Measurements from ENCODE around the gene DLG2.

DLG2 gene

DNA sequence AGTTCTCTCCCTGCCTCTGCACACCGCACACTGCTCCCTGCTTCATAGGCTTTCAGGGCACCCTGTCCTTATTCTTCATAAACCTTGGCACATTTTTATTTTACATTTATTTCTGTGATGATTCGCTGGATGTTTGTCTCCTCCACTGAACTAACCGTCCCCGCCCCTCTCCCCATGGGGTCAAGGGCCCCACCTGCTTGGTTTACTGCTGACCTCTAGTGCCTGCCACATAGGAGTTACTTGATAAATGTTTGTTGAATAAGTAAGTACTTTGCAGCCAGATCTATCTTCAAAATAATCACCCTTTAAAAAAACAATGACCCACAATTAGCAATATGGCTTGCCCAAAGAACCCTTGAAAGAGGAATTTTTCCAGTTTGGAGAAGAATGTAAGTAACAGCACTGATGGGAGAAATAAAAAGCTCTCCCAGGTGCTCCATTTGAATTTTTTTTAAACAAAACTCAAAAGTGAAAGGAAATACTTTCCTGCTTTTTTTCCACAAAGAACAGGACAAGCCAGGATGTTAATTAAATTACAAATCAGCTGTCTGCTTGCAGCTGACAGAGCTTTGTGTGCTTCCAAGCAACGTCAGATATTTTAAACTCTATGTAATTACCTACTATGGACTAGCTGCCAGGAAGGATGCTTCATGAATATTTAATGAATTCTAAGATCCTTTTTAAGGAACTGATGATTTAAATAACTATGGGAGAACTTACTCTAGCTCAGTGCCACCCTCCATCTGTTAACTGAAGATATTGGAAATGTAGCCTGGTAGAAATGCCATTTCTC lies 1083.6 kb downstream of the DLG2 start:
- peaks cover 41% of the 10 kb centered on the region for H3K4me1 ChIP-seq (ENCODE audit: insufficient read depth, low read length, severe bottlenecking)
- H2AFZ ChIP-seq (ENCODE audit: low read length) = no peak overlapping the region
- no peaks in the 10 kb centered on the region for H4K20me1 ChIP-seq (ENCODE audit: insufficient read depth, low read length)
- H3K79me2 ChIP-seq (ENCODE audit: insufficient read depth, low read length) = no peaks in the 10 kb centered on the region
- H3K36me3 ChIP-seq (ENCODE audit: insufficient read depth, low read length) = no peaks in the 10 kb centered on the region
- H3K4me3 ChIP-seq (ENCODE audit: low read depth, low read length, poor library complexity, severe bottlenecking) = no peak overlapping the region
- TF ChIP-seq EZH2 (IDR thresholded peaks at IDR 0.05; ENCODE audit: borderline replicate concordance, low read length) = no peak
- TF ChIP-seq, protein P1, sequence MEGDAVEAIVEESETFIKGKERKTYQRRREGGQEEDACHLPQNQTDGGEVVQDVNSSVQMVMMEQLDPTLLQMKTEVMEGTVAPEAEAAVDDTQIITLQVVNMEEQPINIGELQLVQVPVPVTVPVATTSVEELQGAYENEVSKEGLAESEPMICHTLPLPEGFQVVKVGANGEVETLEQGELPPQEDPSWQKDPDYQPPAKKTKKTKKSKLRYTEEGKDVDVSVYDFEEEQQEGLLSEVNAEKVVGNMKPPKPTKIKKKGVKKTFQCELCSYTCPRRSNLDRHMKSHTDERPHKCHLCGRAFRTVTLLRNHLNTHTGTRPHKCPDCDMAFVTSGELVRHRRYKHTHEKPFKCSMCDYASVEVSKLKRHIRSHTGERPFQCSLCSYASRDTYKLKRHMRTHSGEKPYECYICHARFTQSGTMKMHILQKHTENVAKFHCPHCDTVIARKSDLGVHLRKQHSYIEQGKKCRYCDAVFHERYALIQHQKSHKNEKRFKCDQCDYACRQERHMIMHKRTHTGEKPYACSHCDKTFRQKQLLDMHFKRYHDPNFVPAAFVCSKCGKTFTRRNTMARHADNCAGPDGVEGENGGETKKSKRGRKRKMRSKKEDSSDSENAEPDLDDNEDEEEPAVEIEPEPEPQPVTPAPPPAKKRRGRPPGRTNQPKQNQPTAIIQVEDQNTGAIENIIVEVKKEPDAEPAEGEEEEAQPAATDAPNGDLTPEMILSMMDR (IDR thresholded peaks at IDR 0.05; ENCODE audit: low read length) = peak; percentile 48
- H3K9ac ChIP-seq (ENCODE audit: low read length) = no peak overlapping the region
- no peaks in the 10 kb centered on the region for H3F3A ChIP-seq (ENCODE audit: insufficient read depth, low read length)
- no peak overlapping the region; the same call in 1 of the 2 replicates for H3K4me2 ChIP-seq (ENCODE audit: low read length)
- H3K27ac ChIP-seq (ENCODE audit: low read depth, low read length, poor library complexity, severe bottlenecking) = peak overlapping the region; percentile 42
- no peaks in the 10 kb centered on the region for H3K9me2 ChIP-seq (ENCODE audit: low read depth, low read length)
- no peaks in the 10 kb centered on the region for H3K27me3 ChIP-seq (ENCODE audit: insufficient read depth, low read length)
- no peaks in the 10 kb centered on the region for H3K9me3 ChIP-seq (ENCODE audit: low read length)

DNA sequence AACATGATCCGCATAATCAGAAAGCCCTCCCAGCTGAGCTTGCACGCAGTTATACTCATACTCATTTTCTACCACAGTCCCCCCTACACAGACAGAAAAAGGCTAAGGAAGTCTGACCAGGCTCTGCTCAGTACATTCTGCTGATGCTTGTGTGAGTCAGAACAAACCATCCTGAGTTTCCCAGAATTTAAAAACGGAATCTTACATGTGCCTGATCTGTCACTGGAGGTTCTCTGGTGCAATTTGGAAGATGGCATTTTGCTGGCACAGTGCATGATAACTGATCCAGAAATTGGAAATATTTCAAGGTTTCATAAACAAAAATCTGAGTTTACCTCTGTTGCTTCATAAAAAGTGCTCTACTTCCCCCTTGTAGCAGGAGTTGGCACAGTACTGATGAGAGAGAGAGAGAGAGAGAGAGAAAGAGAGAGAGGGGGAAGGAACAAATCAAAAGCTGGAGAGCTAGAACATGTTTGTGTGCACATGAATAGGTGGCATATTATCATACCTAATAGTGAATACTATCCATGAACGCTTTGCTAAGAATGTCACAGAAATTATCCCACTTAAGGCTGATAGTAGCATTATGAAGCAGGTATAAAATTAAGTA lies 1085.3 kb downstream of the DLG2 start:
- Histone ChIP-seq H3F3A (ENCODE audit: insufficient read depth, low read length) (no peaks in the 10 kb centered on the region), H4K20me1 (ENCODE audit: insufficient read depth, low read length) (no peaks in the 10 kb centered on the region), H3K4me2 (ENCODE audit: low read length) (no peak overlapping the region), H3K9me3 (ENCODE audit: low read length) (no peaks in the 10 kb centered on the region), H3K27me3 (ENCODE audit: insufficient read depth, low read length) (no peaks in the 10 kb centered on the region), H3K27ac (ENCODE audit: low read depth, low read length, poor library complexity, severe bottlenecking) (peak overlapping the region; percentile 52), H3K79me2 (ENCODE audit: insufficient read depth, low read length) (no peaks in the 10 kb centered on the region), H3K4me3 (ENCODE audit: low read depth, low read length, poor library complexity, severe bottlenecking) (no peak overlapping the region), H3K9ac (ENCODE audit: low read length) (no peak overlapping the region), H3K4me1 (ENCODE audit: insufficient read depth, low read length, severe bottlenecking) (peaks cover 40% of the 10 kb centered on the region), H3K9me2 (ENCODE audit: low read depth, low read length) (no peaks in the 10 kb centered on the region), H2AFZ (ENCODE audit: low read length) (no peak overlapping the region), H3K36me3 (ENCODE audit: insufficient read depth, low read length) (no peaks in the 10 kb centered on the region)
- no peak for TF ChIP-seq EZH2 (IDR thresholded peaks at IDR 0.05; ENCODE audit: borderline replicate concordance, low read length)
- TF ChIP-seq, protein P1 (IDR thresholded peaks at IDR 0.05; ENCODE audit: low read length) = no peak

DNA sequence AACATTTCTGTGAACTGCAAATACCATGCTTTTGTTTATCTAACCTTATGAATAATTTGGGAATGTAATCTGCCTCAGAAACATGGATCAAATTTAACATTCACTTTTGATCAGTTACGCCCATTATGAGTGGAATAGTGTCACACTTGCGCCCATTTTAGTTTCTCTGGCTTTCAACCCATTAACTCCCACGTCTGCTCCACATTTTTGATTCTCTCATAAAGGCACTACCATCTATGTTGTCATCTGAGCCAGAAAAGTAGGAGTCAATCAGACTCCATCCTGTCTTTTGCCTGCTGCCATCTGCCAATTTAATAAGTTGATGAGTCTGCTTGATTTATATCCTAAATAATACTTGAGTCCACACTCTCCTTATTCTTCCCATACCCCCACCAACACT lies 1090.7 kb downstream of the DLG2 start:
- no peaks in the 10 kb centered on the region for H3K9me3 ChIP-seq (ENCODE audit: low read length)
- H3F3A ChIP-seq (ENCODE audit: insufficient read depth, low read length) = no peaks in the 10 kb centered on the region
- H3K9ac ChIP-seq (ENCODE audit: low read length) = no peak overlapping the region
- H3K4me3 ChIP-seq (ENCODE audit: low read depth, low read length, poor library complexity, severe bottlenecking) = no peak overlapping the region
- H3K9me2 ChIP-seq (ENCODE audit: low read depth, low read length) = no peaks in the 10 kb centered on the region
- H3K4me1 ChIP-seq (ENCODE audit: insufficient read depth, low read length, severe bottlenecking) = no peaks in the 10 kb centered on the region
- no peaks in the 10 kb centered on the region for H3K27me3 ChIP-seq (ENCODE audit: insufficient read depth, low read length)
- no peak overlapping the region for H2AFZ ChIP-seq (ENCODE audit: low read length)
- H3K36me3 ChIP-seq (ENCODE audit: insufficient read depth, low read length) = no peaks in the 10 kb centered on the region
- no peaks in the 10 kb centered on the region for H4K20me1 ChIP-seq (ENCODE audit: insufficient read depth, low read length)
- TF ChIP-seq EZH2 (IDR thresholded peaks at IDR 0.05; ENCODE audit: borderline replicate concordance, low read length) = no peak
- TF ChIP-seq, protein P1 (IDR thresholded peaks at IDR 0.05; ENCODE audit: low read length) = no peak
- H3K27ac ChIP-seq (ENCODE audit: low read depth, low read length, poor library complexity, severe bottlenecking) = no peak overlapping the region
- H3K79me2 ChIP-seq (ENCODE audit: insufficient read depth, low read length) = no peaks in the 10 kb centered on the region
- H3K4me2 ChIP-seq (ENCODE audit: low read length) = no peak overlapping the region

All from OCI-LY1 (cell line).